Activated CD4-positive, alpha-beta T cell treated with anti-CD3 and anti-CD28 coated beads, Interleukin-10, Interleukin-2, amounts not matched to agents 100 ng/mL and 50 ng/mL, durations not matched to agents 16 hours and 8 hours (primary cell): Measurements from ENCODE around the gene HOXD3.
A peak's percentile ranks its signal among the peaks of the same experiment; 100 is the strongest.

Source experiments
- DNase-seq: peaks from one replicate; pipeline ENCODE4 v3.0.0-alpha.2; 2020

Gene HOXD3

DNA sequence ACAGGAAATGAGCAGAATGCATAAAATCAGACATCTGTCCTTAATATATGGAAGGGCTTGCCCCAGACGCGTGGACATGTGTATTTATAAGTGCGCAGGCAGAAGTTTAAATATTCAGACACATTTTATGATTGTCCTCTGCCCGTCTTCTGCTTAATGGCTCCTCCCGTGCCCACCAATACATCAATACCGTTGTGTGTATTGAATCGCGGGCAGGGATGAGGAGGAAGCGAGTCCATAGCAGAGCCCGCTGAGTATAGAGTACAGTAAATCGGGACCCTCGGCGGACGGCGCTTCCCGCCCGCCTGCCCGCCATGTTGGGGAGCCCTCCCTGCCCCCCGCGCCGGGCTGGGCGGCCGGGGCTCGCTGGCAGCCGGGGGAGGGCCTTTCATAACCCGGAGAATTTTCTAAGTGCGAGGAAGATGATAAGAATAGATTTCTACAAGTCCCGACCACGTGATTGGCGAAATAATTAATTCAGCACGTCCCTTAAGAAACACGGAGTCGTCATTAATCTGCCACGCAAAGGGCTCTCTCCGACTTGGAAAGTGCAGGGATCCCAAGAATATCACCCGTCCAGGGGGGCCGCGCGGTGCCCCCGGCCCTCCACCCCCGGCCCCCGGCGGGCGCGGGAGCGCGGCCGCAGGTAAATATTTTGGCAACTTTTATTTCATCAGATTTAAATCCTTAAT lies at the start of gene HOXD3:
TSS of gene HOXD3 (plus strand) at position 501 of the 692 bp plus-strand sequence. CDS start 11,808 bp downstream, outside the sequence.
- no peak for DNase-seq

DNA sequence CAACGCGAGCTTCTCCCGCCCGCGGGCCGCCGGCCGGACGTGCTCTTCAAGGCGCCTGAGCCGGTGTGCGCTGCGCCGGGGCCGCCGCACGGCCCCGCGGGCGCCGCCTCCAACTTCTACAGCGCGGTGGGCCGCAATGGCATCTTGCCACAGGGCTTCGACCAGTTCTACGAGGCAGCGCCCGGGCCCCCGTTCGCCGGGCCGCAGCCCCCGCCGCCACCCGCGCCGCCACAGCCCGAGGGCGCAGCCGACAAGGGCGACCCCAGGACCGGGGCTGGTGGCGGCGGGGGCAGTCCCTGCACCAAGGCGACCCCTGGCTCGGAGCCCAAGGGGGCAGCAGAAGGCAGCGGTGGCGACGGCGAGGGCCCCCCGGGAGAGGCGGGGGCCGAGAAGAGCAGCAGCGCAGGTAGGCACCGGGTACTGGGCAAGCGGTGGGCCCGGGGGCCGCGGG lies 49.4 kb upstream of the HOXD3 start:
- no peak for DNase-seq

DNA sequence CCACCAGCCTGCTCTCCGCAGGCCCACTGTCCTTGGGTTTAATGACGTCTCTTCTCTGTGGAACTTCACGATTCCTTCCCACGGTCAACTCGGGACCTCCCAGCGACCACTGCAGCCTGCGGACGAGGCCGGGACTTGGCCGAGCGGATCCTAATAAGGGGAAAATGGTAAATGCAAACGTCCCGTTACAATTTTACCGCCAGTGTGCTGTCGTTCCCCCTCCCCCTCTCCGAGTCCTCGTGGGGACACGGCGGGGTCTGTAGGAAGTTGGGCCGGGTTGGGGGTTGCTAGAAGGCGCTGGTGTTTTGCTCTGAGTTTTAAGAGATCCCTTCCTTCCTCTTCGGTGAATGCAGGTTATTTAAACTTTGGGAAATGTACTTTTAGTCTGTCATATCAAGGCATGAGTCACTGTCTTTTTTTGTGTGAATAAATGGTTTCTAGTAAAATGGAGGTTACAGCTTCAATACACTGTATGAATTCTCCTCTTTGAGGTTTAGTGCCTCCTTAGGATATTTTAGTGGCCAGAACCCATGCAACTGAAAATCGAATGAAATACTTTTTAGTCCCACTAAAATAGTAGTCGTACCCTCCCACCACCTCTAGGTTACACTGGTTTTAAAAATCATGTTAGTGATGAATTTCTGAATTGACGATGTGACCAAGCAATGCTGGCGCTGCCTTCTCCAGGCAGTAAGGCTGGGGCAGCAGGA lies 47.8 kb upstream of the HOXD3 start:
- DNase-seq = no peak

DNA sequence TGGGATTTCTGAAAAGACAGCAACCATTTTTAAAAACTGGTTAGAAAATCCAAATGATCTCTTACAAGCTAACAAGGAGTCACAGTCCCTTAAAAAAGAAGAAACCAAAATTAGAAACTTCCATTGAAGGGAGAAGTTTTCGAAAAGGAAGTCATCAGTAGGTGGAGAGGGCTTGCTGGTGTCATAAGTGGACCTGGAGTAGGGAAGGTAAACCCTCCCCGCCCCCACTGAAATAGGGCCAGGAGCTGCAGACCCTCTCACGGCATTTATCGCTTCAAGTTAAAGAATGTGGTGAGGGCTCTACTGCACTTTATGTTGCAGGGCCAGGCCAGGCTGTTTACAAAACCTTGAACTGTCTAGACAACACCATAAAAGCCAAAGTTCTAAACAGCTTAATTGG lies 47.2 kb upstream of the HOXD3 start:
- no peak for DNase-seq

DNA sequence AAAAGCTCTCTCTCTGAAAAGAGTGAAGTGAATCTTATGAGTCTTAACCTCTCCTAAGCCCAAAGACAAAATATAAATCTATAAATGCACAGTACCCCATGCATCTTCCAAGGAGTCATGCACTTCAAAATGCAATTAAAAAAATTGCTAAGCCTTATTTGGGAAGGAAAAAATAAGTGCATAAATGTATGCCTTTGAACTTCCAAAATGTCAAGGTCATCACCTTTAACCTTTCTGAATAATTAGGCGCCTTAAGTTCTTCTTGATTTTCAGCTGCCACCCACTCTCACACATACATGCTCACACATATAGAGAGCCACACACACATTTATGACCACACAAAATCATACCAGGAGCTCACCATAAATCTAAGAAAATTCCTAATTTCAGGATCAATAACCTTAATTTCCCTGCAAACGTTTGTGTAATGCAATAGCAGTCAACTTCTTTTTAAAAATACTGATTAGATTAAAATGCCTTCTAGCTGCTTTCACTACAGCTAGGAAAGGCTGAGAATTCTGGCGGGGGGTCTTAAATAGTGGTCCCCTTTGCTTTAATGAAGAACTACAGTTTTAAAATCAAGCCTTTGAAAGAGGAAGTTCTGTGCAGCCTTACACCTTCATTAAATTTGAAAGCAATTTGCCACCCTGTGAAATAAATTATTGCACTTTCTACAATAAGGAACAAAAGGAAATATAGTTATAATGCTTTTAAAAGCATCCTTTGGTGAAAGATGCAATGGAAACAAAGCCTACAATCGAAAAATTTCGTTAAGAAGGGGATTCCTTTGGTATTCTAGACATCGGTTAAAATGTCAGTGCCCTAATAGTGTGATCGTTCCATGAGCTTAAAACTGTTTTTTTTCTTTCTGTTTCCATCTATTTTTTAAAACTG lies 46.4 kb upstream of the HOXD3 start:
- no peak for DNase-seq

DNA sequence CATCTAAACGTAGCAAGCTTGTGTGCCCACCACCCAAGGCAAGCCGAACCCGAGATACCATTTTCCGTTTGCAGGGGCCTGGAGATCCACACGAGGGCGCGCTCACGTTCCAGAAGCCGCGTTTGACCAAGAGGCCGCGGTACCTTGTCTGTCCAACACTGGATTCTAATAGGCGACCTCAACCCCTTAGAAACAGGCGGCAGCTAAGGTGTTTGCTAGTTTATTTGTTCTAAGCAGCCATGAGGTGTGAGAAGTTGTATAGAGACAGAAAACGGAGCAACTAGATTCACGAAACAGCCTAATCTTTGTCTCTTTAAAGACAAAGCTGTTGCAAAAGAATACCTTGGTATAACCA lies 45.8 kb upstream of the HOXD3 start:
- peak; percentile 43 for DNase-seq

DNA sequence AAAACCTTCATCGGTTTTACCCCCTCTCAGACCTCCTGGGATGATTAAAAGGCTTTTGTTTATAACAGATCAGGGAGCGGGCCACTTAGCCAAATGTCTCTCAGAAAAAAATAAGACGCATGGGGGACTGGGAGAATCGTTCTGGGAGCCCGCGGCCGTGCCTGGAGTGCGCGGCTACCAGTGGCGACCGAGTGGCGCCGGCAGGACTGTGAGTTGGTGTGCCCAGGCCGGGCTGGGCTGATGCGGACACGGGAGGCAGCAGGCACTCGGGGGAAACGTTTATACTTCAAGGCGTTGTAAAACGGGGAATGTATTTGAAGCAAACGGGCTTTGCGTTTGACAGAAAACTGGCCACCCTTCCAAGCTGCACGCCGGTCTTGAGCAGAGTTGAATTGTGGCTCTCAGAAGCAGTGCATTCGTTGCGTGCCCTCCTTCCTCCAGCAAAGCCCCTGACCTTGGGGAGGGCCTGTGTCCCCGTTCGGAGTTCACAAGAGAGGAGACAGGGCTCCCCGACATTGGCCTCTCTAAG lies 45.2 kb upstream of the HOXD3 start:
- DNase-seq = no peak

DNA sequence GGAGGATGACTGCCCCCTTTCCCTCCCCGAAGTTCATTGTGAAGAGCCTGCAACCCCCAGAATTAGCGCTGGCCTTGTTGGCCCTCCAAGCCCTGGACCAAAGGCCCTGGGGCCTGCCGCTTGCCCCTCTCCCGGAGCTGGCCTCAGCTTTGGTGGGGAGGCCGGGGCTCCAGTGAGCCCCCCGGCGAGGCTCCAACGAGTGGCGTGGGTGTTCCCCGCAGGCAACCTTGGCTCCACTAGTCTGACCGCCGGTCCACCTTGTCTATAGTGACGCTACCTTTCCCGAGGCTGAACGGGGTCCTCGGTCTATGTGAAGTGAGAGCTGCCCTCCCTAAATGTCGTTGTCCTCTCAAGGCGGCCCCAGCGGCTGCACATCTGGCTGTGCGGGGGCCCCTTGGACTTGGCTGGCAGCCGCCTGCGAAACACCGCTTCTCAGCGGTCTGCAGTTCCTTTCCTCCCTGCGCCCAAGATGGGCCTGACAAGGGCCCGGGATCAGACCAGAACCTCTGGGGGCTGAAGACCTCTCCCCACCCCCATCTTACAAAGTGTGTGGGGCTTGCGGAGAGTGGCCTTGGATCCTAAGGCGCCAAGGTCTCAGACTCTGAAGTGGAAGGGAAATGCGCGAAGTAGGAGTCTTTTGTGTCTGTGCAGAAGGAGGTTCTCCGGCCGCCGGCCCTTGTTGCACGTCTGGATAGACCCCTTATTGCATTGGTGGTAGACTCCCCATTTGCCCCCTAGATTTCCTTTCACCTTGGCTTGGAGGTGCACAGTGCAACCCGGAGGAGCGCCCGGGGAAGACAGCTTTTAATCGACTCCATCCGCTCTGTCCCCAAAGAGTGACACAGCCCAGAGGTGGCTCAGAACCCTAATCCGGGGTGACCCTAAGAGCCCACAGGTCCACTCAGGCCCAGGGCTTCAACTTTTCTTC lies 44.5 kb upstream of the HOXD3 start:
- DNase-seq = no peak

DNA sequence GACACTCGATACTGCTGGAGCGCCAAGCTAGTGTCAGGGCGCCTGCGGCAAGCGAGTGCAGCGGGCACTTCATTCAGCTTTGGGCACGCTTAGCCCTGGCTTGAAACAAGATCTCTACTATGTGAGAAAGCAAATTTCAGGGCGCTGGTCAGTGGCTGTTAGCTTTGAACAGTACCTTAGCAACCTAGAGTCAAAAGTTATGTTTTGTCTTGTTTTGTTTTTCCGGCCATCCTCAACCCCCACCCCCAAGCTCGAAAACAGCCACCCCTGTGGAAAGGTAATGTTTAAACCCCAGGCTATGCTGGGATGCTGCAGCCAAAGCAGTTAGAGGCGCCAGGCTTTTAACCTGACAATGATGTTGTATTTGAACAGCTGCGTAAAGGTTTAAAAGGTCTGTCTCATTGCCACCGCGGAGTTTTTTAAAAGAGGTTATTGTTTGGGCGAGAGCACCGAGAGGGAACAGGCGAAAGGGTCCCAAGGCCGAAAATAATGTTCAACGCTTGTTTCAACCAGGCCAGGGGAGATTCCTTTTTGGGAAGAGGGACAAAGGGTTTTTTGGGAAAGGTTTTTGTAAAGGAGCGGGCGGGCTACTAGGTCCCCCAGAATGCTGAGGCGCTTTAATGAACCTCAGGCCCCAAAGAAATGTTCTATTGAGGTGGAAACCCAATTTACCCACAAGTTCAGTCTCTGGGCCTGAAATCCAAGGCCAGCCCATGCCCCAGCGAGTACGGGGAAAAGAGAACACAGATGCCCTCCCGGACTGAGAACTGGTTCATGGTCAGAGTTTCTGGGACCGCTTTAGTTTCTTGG lies 42.8 kb upstream of the HOXD3 start:
- no peak for DNase-seq

DNA sequence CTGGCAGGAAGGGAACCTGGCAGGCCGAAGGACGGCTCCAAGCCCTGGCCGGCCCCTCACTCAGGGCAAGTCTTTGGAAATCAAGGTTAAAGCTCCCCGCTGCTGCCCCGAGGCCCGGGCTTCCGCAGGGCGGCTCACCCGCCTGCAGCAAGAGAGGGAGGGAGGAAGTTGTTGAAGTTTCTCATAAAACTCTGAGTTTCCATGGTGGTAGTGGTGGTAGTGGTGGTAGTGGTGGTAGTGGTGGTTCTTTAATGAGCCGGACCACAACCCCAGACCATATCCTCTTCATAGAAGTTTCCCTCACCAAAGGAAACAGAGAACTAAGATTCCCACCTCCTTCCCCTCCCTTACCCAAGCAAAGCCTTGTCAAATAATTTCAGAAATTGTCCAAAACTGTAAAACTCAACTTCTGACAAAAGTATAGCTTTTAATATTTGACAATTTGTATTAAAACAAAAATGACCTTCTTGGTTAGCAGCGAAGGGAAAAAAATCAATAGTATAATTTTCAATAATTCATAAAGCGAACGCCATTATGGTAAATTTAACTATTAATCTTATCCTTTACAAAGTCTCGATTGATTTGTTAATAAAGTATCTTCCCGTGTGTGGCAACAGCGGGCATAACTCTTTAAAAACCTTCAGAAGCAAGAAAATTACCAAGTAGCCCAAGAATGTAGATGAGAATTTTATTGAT lies 42.0 kb upstream of the HOXD3 start:
- DNase-seq = no peak

DNA sequence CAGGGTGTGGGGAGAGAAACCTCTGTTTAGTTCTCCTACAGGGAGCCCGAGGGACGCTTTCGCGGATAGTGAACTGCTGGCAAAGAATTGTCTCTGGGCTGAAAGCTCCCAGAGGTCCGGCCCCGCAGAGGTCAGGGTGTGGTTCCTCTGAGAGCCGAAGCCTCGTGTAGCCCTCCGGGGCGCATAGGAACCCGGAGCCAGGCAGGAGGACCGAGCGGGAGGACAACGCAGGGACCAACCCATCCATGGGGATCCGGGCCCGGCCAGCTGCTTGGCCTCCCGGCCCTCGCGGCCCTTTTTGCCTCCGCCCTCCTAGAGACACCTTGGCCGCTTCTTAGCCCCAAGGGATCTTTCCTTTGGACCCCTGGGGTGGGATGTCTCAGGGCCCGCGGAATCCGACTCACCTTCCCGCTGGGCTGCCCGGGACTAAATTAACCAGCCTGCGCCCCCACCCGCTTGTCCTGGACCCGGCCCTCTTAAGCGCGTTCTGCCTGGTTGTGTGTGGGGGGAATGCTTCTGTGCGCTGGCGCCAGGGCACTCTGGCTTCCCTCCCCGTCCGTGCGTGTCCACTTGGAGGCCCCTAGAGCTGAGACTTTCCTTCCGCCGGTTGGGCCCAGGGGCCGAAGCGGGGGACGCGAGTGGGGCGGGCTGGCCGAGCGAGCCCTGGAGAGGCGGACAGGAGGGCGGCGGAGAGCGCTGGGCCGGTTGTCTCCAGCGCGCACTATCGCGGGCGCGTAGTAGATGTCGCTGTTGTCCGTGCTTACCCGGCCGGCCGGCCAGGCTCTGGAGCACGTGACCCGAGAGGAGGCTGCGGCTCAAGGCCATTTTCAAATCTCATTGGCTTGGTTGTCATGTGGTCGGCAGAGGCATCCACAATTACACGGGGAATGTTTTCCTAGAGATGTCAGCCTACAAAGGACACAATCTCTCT lies 41.0 kb upstream of the HOXD3 start, which contains the start of gene HOXD10:
TSS of gene HOXD10 (plus strand) at position 896 of the 931 bp plus-strand sequence. CDS start 56 bp downstream, outside the sequence.
- no peak for DNase-seq

DNA sequence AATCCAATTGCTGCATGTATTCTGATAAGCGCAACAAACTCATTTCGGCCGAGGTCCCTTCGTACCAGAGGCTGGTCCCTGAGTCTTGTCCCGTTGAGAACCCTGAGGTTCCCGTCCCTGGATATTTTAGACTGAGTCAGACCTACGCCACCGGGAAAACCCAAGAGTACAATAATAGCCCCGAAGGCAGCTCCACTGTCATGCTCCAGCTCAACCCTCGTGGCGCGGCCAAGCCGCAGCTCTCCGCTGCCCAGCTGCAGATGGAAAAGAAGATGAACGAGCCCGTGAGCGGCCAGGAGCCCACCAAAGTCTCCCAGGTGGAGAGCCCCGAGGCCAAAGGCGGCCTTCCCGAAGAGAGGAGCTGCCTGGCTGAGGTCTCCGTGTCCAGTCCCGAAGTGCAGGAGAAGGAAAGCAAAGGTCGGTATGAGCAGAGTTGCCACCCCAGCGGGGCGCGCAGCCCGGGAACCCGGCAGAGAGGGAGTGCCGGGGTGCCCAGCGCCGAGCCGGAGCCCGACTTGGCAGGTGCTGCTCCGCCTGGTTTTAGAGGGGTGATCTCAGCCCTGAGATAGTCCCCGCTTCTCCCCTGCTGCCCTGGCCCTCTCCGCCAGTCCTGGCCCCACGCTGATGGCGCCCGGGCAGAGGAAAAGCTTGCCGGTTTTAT lies 39.8 kb upstream of the HOXD3 start:
- no peak for DNase-seq

DNA sequence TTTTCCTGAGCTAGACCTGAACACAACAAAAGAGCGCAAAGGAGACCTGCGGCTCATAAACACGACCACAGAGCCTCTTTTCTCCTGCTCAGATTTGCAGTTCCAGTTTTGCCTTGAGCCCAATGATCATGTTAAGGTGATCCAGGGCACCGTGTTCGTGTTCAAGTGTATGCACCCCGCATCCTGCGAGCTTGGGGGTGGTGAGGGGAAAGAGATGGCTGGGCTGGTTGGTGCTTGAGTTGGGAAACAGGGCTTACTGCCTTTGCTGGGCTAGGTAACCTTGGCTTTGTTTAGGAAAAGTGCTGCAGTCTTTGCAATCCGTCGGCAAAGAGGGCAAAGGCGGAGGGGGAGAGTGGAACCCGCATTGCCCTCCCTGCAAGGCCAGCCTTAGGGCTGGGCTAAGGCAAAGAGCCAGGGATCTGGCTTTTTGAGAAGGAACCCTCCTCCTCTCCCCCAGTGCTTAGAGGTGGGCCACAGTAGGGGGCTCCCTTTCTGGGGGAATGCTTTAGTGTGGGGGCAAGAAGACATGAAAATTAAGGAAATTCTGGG lies 39.2 kb upstream of the HOXD3 start:
- DNase-seq = no peak

DNA sequence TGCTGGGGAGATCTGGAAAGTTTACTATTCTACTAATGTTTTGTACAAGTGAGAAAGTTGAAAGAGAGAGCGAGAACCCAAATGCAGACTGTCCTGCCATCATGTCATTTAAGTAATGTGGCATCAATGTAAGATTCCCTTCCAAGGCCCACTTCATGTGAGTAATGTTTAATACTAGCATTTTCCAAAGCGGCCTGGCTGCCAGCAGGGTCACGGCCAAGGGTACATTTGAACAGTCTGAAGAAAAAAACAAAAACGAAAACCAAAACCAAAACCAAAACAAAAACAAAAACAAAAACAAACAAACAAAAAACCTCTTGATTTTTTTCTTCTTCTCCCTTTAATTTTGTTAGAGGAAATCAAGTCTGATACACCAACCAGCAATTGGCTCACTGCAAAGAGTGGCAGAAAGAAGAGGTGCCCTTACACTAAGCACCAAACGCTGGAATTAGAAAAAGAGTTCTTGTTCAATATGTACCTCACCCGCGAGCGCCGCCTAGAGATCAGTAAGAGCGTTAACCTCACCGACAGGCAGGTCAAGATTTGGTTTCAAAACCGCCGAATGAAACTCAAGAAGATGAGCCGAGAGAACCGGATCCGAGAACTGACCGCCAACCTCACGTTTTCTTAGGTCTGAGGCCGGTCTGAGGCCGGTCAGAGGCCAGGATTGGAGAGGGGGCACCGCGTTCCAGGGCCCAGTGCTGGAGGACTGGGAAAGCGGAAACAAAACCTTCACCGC lies 38.3 kb upstream of the HOXD3 start:
- DNase-seq = peak; percentile 37

DNA sequence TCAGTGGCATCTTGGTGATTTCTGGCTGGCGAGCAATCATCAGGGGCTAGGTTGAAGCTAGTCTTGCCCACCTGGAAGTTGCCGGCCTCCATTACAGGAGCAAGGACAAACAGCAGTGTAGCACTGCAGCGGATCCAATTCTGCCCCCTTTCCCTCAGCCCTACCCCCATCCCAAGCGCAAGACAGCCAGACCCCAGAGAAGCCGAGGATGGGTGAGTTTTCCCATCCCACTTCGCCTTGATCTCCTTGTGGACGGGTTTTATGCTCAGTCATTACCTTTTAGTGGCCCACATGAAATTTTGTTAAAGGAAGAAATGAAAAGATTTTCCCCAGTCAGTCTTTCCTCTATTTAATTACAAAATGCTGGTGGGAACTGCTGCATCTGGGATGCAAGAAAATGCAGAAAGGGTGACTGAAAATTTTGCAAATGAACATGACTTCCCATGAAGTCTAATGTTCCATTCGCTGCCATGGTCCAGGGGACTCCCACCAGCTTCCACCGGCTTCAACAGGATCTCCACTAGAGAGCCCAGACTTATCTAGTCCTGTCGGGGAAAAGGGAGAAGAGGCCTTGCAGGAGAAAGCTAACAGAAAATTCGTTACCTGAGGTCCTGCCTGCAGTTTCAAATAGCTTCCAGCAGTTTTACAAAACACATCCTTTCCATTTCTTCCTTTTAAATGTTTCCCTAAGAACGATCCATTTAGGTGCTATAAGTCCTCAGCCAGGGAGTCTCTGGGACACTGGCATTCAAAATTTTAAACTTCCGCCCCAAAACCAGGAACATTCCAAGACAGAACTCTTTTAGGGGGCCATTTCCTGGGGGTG lies 36.5 kb upstream of the HOXD3 start:
- no peak for DNase-seq

DNA sequence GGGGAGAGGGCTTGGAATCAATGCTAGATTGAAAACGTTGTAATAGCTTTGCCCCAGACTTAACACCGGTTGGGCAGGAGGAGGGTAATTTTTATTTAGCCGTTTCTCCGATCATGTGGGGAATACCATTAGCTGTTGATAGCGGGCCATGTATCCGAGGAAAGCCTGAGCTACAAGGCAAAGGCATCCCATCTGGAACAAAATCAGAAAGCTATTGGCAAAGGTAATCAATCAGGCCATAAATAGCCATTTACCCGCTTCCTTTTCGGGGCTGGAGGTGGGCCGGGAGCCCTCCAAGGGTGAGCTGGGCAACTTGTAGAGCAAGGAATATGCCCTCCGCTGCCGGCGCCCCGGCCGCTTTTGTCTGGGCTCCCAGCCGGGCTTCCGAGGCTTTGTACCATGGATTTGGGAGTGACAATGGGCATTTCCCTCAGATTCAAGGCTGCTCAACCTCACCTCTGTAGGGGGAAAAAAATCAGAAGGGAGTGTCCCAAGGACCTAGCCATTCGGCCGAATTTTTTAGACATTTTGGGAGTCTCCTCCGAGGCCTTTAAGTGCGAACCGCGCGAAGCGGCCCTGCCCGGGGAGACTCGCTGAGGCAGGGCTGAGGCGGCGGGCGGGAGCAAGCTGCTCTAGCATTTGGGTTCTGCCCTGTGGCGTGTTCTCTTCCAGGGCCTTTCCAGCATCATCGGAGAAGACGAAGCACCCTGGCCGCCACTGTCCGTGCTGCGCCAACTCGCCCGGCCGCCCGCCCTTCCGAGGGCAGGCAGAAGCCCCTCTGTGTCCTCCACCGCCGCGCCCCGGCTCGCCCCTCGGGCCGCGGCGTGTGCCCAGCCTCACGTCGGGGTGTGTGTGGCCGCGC lies 35.7 kb upstream of the HOXD3 start:
- no peak for DNase-seq
